Loucy (cell line): ENCODE data around the gene SHISA4.

Experiments
- H2AFZ ChIP-seq: fragments of 200-600 bp; sonication (generic); 2 replicates; pipeline ENCODE4 v1.6.0; 2016; ENCODE audit warnings: antibody characterized with exemption, mild to moderate bottlenecking, low read length, moderate library complexity
- H3F3A ChIP-seq: fragments of 200-600 bp; 2 replicates; pipeline ENCODE4 v1.6.0; 2016; ENCODE audit warnings: antibody characterized with exemption, low read depth, mild to moderate bottlenecking
- H3K27me3 ChIP-seq: fragments of 200-600 bp; sonication (generic); 2 replicates; pipeline ENCODE4 v1.6.1; 2014; ENCODE audit warnings: low read length, mild to moderate bottlenecking; ENCODE audit not compliant: insufficient read depth, poor library complexity, severe bottlenecking
- H3K36me3 ChIP-seq: fragments of 200-600 bp; sonication (generic); 2 replicates; pipeline ENCODE4 v1.6.1; 2016; ENCODE audit warnings: low read length; ENCODE audit not compliant: insufficient read depth
- H3K4me1 ChIP-seq: fragments of 200-600 bp; sonication (generic); 2 replicates; pipeline ENCODE4 v1.5.1; 2014; ENCODE audit warnings: low read length, mild to moderate bottlenecking; ENCODE audit not compliant: insufficient read depth, poor library complexity, severe bottlenecking
- H3K4me2 ChIP-seq: fragments of 200-600 bp; sonication (generic); 2 replicates; pipeline ENCODE4 v1.6.0; 2014; ENCODE audit warnings: antibody characterized with exemption, low read length, low read depth, mild to moderate bottlenecking; ENCODE audit not compliant: poor library complexity, severe bottlenecking
- H3K4me3 ChIP-seq: fragments of 200-600 bp; sonication (generic); 2 replicates; pipeline ENCODE4 v1.5.1; 2014; ENCODE audit warnings: low read length, mild to moderate bottlenecking, mixed read lengths; ENCODE audit not compliant: poor library complexity, severe bottlenecking
- H3K79me2 ChIP-seq: fragments of 200-600 bp; sonication (generic); 2 replicates; pipeline ENCODE4 v1.6.1; 2014; ENCODE audit warnings: low read length; ENCODE audit not compliant: insufficient read depth
- H3K9ac ChIP-seq: fragments of 200-600 bp; sonication (generic); 2 replicates; pipeline ENCODE4 v1.6.0; 2014; ENCODE audit warnings: mild to moderate bottlenecking, low read depth, low read length, moderate library complexity; ENCODE audit not compliant: poor library complexity, severe bottlenecking
- H3K9me2 ChIP-seq: fragments of 200-600 bp; sonication (generic); replicated peaks from 2 replicates; pipeline ENCODE4 v1.6.1; 2016; ENCODE audit warnings: low read depth, low read length, mixed read lengths
- H3K9me3 ChIP-seq: fragments of 200-600 bp; sonication (generic); 2 replicates; pipeline ENCODE4 v1.6.1; 2014; ENCODE audit warnings: mild to moderate bottlenecking, antibody characterized with exemption, low read length, low read depth; ENCODE audit not compliant: insufficient read depth
- H4K20me1 ChIP-seq: fragments of 200-600 bp; sonication (generic); 2 replicates; pipeline ENCODE4 v1.6.0; 2014; ENCODE audit warnings: antibody characterized with exemption, low read length, mild to moderate bottlenecking; ENCODE audit not compliant: insufficient read depth, poor library complexity, severe bottlenecking
- EZH2phosphoT487 ChIP-seq: fragments of 200-600 bp; IDR thresholded peaks from 2 replicates; pipeline ENCODE4 v1.6.1; 2018; ENCODE audit warnings: antibody characterized with exemption, mild to moderate bottlenecking, moderate library complexity, borderline replicate concordance
- TF ChIP-seq, protein P1 (sequence below): fragments of 200-600 bp; sonication (generic); conservative IDR thresholded peaks from 2 replicates; pipeline ENCODE4 v1.5.1; 2014; ENCODE audit warnings: mild to moderate bottlenecking, antibody characterized with exemption, low read length

Gene SHISA4

DNA sequence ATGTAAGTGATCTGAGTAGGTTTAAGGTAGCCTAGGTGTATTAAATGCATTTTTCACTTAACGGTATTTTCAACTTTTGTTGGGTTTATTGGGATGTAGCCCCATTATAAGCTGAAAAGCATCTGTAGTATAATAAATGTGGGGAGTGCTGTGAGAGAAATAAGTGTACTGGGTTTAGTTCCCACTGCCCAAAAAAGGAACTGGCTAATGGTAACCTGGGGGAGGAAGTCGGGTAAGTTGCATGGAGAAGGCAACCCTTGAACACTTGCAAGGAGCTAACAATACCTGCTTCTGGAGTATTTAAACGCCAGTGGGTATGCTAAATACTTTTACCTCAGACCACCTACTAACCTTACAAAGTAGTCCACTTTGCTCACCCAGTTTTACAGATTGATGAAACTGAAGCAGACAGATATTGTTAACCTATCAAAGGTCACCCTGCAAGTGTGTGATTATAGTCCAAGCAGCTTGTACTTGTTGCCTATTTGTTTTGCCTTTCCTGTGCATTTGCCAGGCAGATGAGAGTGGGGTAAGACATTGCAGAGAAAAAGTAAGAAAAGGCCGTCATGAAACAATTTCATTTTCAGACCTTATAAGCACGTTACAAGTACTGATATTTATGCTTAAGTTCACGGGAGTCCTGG lies 7.6 kb upstream of the SHISA4 start:
- no peak overlapping the region for H3K9ac ChIP-seq
- H3K36me3 ChIP-seq: peaks cover 9% of the 10 kb centered on the region; the same call in 1 of the 2 replicates
- no peaks in the 10 kb centered on the region; the same call in 1 of the 2 replicates for H3F3A ChIP-seq
- H3K9me2 ChIP-seq: no peaks in the 10 kb centered on the region
- H3K4me3 ChIP-seq: no peak overlapping the region
- H3K27me3 ChIP-seq: no peaks in the 10 kb centered on the region
- no peaks in the 10 kb centered on the region for H3K79me2 ChIP-seq
- H3K9me3 ChIP-seq: no peaks in the 10 kb centered on the region
- no peaks in the 10 kb centered on the region for H3K4me1 ChIP-seq
- H2AFZ ChIP-seq: no peak overlapping the region
- H3K4me2 ChIP-seq: no peak overlapping the region
- no peak for TF ChIP-seq EZH2phosphoT487
- TF ChIP-seq, protein P1, sequence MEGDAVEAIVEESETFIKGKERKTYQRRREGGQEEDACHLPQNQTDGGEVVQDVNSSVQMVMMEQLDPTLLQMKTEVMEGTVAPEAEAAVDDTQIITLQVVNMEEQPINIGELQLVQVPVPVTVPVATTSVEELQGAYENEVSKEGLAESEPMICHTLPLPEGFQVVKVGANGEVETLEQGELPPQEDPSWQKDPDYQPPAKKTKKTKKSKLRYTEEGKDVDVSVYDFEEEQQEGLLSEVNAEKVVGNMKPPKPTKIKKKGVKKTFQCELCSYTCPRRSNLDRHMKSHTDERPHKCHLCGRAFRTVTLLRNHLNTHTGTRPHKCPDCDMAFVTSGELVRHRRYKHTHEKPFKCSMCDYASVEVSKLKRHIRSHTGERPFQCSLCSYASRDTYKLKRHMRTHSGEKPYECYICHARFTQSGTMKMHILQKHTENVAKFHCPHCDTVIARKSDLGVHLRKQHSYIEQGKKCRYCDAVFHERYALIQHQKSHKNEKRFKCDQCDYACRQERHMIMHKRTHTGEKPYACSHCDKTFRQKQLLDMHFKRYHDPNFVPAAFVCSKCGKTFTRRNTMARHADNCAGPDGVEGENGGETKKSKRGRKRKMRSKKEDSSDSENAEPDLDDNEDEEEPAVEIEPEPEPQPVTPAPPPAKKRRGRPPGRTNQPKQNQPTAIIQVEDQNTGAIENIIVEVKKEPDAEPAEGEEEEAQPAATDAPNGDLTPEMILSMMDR: no peak
- H4K20me1 ChIP-seq: no peaks in the 10 kb centered on the region

DNA sequence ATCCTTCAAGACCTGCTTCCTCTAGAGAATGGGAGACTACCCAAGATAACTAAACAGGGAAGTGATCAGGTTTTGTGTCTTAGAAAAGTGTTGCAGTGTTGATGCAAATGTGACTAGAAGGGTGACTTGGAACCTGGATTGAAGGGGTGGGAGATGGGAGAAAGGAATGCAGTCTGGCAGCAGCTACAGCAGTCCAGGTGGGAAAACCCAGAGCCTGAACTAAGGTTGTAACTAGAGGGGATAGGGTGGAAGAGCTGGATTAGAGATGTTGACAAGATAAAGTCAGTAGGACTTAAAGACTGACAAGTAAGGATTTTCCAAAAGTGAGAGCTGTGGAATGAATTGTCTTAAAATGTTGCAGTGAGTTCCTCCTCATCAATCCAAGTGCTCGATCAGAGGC lies 7.1 kb upstream of the SHISA4 start:
- TF ChIP-seq, protein P1: no peak
- no peak for TF ChIP-seq EZH2phosphoT487
- Histone ChIP-seq H3K79me2 (no peaks in the 10 kb centered on the region), H3K36me3 (peaks cover 3% of the 10 kb centered on the region; the same call in 1 of the 2 replicates), H3K9me2 (no peaks in the 10 kb centered on the region), H3K4me2 (no peak overlapping the region), H3K4me3 (no peak overlapping the region), H3K27me3 (no peaks in the 10 kb centered on the region), H3K4me1 (no peaks in the 10 kb centered on the region), H3K9ac (no peak overlapping the region), H2AFZ (no peak overlapping the region), H4K20me1 (no peaks in the 10 kb centered on the region), H3K9me3 (no peaks in the 10 kb centered on the region), H3F3A (no peaks in the 10 kb centered on the region)

DNA sequence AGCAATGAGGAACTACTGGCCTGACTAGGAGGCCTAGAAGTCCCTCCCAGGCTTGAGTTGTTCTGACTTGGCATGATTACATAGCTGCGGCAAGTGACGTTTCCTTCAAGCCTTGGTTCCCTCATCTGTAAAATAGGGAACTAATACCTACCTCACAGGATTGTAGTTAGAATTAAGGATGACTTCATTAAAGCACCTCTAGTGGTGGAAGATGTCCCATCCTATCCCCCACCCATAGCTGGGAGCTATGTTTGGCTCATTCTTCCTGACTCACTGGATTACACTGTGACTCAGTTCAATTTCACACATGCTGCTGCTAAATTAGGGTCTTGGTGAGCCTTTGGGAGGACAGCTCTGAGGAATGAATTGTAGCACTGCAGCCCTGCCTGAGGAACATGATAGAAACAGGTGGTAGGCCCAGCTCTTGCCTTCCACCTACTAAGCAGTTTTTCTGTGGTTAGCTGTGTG lies 6.0 kb upstream of the SHISA4 start:
- H3K36me3 ChIP-seq: no peaks in the 10 kb centered on the region
- no peak overlapping the region for H3K4me2 ChIP-seq
- H4K20me1 ChIP-seq: no peaks in the 10 kb centered on the region
- H3K9me3 ChIP-seq: no peaks in the 10 kb centered on the region
- no peaks in the 10 kb centered on the region for H3K27me3 ChIP-seq
- no peak overlapping the region for H3K4me3 ChIP-seq
- TF ChIP-seq, protein P1: no peak
- no peak for TF ChIP-seq EZH2phosphoT487
- H3K9ac ChIP-seq: no peak overlapping the region
- H3K9me2 ChIP-seq: no peaks in the 10 kb centered on the region
- no peak overlapping the region for H2AFZ ChIP-seq
- no peaks in the 10 kb centered on the region for H3K4me1 ChIP-seq
- no peaks in the 10 kb centered on the region for H3F3A ChIP-seq
- no peaks in the 10 kb centered on the region for H3K79me2 ChIP-seq
